Muscle layer of duodenum (tissue), 2 donors: ENCODE results near the gene FAT4.

Experiments
- H3K27ac ChIP-seq: one replicate; pipeline ENCODE4 v1.7.0; 2013; ENCODE audit warnings: mild to moderate bottlenecking, low read length
- H3K27me3 ChIP-seq: one replicate; pipeline ENCODE4 v1.7.0; 2013; ENCODE audit warnings: low read depth, mild to moderate bottlenecking, control low read depth, low read length
- H3K36me3 ChIP-seq, 2 donors: one replicate each; pipeline ENCODE4 v1.7.0; 2013; ENCODE audit warnings: low read length in 2 of 2, control low read depth in 1 of 2, mild to moderate bottlenecking in 1 of 2; ENCODE audit not compliant: insufficient read depth in 2 of 2, control insufficient read depth in 1 of 2
- H3K4me1 ChIP-seq, 2 donors: one replicate each; pipeline ENCODE4 v1.7.0; 2013; ENCODE audit warnings: low read length in 2 of 2, mild to moderate bottlenecking in 2 of 2, control low read depth in 1 of 2, moderate library complexity in 1 of 2; ENCODE audit not compliant: insufficient read depth in 2 of 2, control insufficient read depth in 1 of 2
- H3K4me3 ChIP-seq, 2 donors: one replicate each; pipeline ENCODE4 v1.7.0; 2013; ENCODE audit warnings: low read length in 2 of 2, low read depth in 1 of 2, mild to moderate bottlenecking in 1 of 2
- H3K9me3 ChIP-seq, 2 donors: one replicate each; pipeline ENCODE4 v1.7.0; 2013; ENCODE audit warnings: low read length in 2 of 2, control low read depth in 1 of 2, mild to moderate bottlenecking in 1 of 2; ENCODE audit not compliant: control insufficient read depth in 1 of 2
- donor health status: healthy.

Gene FAT4

DNA sequence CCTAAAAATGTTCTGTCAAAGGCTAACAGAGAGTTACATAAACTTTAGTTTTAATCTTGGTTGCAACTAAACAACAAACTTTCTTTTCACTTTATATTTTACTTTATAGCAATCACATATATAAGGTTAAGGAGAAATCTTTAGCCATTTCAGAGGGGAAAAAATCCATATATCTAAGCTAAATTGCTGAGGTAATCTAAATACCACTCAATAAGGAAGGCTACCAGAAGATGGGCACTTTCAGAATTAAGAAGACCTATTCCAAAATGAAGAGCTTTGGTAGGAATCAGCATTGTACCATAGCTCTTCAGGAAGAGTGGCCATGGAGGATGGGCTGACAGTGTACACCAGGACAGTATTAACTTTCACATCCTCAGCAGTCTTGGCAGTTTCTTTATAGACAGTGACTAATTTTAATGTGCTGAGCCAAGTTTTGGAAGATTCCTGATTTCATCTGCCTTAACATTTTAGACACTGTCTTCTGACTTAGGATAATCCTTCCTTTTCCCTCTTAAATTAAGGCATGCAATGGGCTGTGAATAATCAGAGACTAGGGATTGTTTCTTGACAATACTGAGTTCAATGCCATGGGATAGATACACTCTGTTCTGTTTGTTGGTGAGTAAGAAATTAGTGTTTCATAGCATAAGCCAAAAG is 7.1 kb downstream of the FAT4 start:
- peak overlapping the region; percentile 35 to 50 for H3K4me3 ChIP-seq
- peaks cover 3 to 19% of the 10 kb centered on the region in 2 donors for H3K4me1 ChIP-seq
- H3K27me3 ChIP-seq, result peaks cover 1% of the 10 kb centered on the region
- H3K9me3 ChIP-seq, result no peaks in the 10 kb centered on the region
- peak overlapping the region; percentile 40 for H3K27ac ChIP-seq
- no peaks in the 10 kb centered on the region for H3K36me3 ChIP-seq

DNA sequence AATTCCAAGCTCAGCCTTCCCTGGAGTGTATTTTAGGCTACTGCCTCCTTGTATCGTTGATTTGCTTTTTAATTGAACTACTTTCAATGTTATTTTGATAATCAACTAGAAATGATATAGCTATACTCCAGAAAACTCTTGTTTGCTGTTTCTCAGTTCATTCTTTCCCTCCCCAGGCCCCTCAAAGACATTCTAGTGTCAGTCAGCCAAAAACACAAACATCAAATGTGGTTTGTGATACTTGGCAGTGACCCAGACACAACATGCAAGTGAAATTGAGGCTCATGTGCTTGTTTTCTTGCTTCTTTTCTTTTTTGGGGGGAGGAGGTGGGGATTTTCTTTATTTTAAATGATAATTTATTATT is 7.6 kb downstream of the FAT4 start:
- peak overlapping the region; percentile 40 for H3K27ac ChIP-seq

GRCh38 chr4:125323654-125324053 is 8.9 kb downstream of the FAT4 start:
- Histone ChIP-seq H3K27me3 (no peaks in the 10 kb centered on the region), H3K36me3 (no peaks in the 10 kb centered on the region), H3K9me3 (no peaks in the 10 kb centered on the region), H3K4me3 (peak overlapping the region; percentile 16 to 39), H3K4me1 (peaks cover 2 to 3% of the 10 kb centered on the region in 2 donors), H3K27ac (peak overlapping the region; percentile 4)

More for the DNA sequence above, 7.6 kb downstream of the FAT4 start:
- peaks cover 3 to 15% of the 10 kb centered on the region in 2 donors for H3K4me1 ChIP-seq
- H3K4me3 ChIP-seq, result peak overlapping the region; percentile 35 to 50
- H3K27me3 ChIP-seq, result no peaks in the 10 kb centered on the region
- H3K9me3 ChIP-seq, result no peaks in the 10 kb centered on the region
- no peaks in the 10 kb centered on the region for H3K36me3 ChIP-seq

DNA sequence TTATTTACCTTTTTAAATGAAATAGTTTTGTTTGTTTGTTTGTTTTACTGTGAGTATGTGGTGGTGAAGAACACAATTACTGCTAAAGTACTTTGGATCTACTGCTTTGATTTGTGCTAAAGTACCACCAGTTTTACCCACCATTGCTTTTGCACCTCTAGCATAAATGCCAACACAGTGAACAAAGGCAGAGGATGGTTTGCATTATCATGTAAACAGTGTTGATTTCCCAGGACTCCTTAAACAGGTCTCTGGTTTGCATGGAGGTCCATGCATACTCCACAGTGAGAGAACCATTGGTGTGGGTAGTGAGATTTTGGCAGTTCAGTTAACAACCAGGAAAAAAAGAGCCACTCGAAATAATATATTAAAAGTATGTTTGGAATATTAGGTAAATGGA is 11.0 kb downstream of the FAT4 start:
- no peak overlapping the region for H3K27ac ChIP-seq
- peaks cover 0 to 2% of the 10 kb centered on the region in 2 donors for H3K4me1 ChIP-seq
- no peaks in the 10 kb centered on the region for H3K36me3 ChIP-seq
- no peaks in the 10 kb centered on the region for H3K9me3 ChIP-seq
- no peaks in the 10 kb centered on the region for H3K27me3 ChIP-seq
- no peak overlapping the region for H3K4me3 ChIP-seq

- no peaks in the 10 kb centered on the region for H3K27me3 ChIP-seq
- no peaks in the 10 kb centered on the region for H3K36me3 ChIP-seq
- peaks cover 0 to 7% of the 10 kb centered on the region in 2 donors for H3K4me1 ChIP-seq
- H3K4me3 ChIP-seq, result peak overlapping the region in 1 of 2 donors; percentile 14
- no peak overlapping the region for H3K27ac ChIP-seq
- no peaks in the 10 kb centered on the region for H3K9me3 ChIP-seq
Observed at GRCh38 chr4:125331116-125331515, 16.4 kb downstream of the FAT4 start.

DNA sequence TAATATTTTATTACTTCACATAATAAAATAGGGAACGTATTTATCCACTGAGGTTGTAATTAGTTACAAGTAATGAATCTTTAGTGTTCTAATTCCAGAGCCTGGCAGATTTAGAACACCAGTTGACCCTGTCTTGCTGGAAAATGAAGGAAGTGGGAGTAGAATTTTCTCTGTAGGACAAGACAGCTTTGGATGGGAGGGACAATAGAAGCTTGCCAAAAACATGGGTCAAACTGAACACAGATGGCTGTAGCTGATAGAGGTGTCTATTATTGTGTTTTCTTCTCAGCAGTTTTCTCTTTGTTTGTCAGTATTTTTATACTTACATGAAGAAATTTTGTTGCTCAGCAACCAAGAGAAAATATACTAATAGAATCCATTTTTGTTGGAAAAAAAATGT is 20.2 kb downstream of the FAT4 start:
- no peaks in the 10 kb centered on the region for H3K9me3 ChIP-seq
- no peaks in the 10 kb centered on the region for H3K36me3 ChIP-seq
- H3K4me3 ChIP-seq, result no peak overlapping the region
- no peaks in the 10 kb centered on the region for H3K27me3 ChIP-seq
- peak overlapping the region; percentile 28 for H3K27ac ChIP-seq
- H3K4me1 ChIP-seq, result peaks cover 0 to 7% of the 10 kb centered on the region in 2 donors

GRCh38 chr4:125338814-125339213 is 24.1 kb downstream of the FAT4 start:
- Histone ChIP-seq H3K27ac (no peak overlapping the region), H3K9me3 (no peaks in the 10 kb centered on the region), H3K4me3 (no peak overlapping the region), H3K27me3 (no peaks in the 10 kb centered on the region), H3K36me3 (no peaks in the 10 kb centered on the region), H3K4me1 (peaks cover 0 to 7% of the 10 kb centered on the region in 2 donors)

DNA sequence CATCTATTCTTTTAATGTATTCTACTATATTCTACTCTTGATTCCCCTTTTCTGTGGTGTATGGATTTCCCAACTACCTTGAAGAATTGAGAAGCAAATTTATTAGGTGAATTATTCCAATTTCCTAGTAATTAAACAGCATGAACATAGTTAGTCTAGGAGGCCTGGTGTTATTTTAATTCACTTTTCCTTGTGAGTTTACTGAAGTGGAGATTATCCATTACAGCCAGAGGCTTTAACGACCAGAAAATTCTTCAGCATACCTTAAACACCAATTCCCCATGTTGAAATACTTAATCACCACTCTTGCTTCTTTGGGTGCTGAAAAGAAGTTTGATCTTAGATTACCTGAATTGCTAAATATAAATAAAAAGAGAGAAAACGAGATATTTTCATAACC is 29.4 kb downstream of the FAT4 start:
- H3K4me1 ChIP-seq, result no peaks in the 10 kb centered on the region
- no peaks in the 10 kb centered on the region for H3K9me3 ChIP-seq
- no peak overlapping the region for H3K4me3 ChIP-seq
- no peaks in the 10 kb centered on the region for H3K27me3 ChIP-seq
- no peaks in the 10 kb centered on the region for H3K36me3 ChIP-seq
- H3K27ac ChIP-seq, result no peak overlapping the region

DNA sequence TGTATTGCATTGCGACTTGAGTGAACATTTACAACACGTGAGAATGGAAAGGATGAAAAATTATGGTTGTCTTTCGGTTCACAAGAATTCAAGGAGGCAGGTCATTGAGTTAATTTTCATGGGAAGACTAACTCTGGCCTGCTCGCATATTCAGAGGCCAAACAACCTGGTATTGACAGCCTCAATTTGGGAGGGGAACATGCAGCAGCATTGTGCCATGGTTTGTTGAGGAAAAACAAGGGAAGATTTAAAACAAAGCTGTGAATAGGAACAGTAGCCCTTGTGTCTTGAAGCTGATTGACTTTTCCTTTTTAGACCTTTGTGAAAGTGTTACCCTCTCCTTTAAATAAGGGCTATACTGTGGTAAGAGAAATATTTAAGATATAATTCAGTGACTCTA is 31.9 kb downstream of the FAT4 start:
- no peaks in the 10 kb centered on the region for H3K36me3 ChIP-seq

GRCh38 chr4:125350470-125351135 is 35.8 kb downstream of the FAT4 start:
- Histone ChIP-seq H3K4me3 (no peak overlapping the region), H3K27ac (no peak overlapping the region), H3K36me3 (no peaks in the 10 kb centered on the region), H3K9me3 (no peaks in the 10 kb centered on the region), H3K27me3 (no peaks in the 10 kb centered on the region), H3K4me1 (no peaks in the 10 kb centered on the region)

More for the DNA sequence above, 31.9 kb downstream of the FAT4 start:
- no peaks in the 10 kb centered on the region for H3K4me1 ChIP-seq
- H3K27me3 ChIP-seq, result no peaks in the 10 kb centered on the region
- no peaks in the 10 kb centered on the region for H3K9me3 ChIP-seq
- H3K27ac ChIP-seq, result no peak overlapping the region
- no peak overlapping the region for H3K4me3 ChIP-seq

GRCh38 chr4:125352521-125352920 is 37.8 kb downstream of the FAT4 start:
- no peak overlapping the region for H3K27ac ChIP-seq
- H3K4me1 ChIP-seq, result no peaks in the 10 kb centered on the region
- H3K4me3 ChIP-seq, result no peak overlapping the region
- H3K36me3 ChIP-seq, result no peaks in the 10 kb centered on the region
- no peaks in the 10 kb centered on the region for H3K9me3 ChIP-seq
- H3K27me3 ChIP-seq, result no peaks in the 10 kb centered on the region

GRCh38 chr4:125353131-125353530 is 38.4 kb downstream of the FAT4 start:
- H3K27ac ChIP-seq, result no peak overlapping the region

More at GRCh38 chr4:125353131-125353530, 38.4 kb downstream of the FAT4 start:
- Histone ChIP-seq H3K4me3 (no peak overlapping the region), H3K27me3 (no peaks in the 10 kb centered on the region), H3K9me3 (no peaks in the 10 kb centered on the region), H3K36me3 (no peaks in the 10 kb centered on the region), H3K4me1 (no peaks in the 10 kb centered on the region)
